Activated naive CD8-positive, alpha-beta T cell treated with anti-CD3 and anti-CD28 coated beads, Interleukin-2, amount 50 U/mL, for 24 hours (primary cell): Measurements from ENCODE around the gene WDR18.

Source experiments
- ATAC-seq: fragments of 150-1000 bp; cut with Tn5 transposase; one replicate; pipeline ENCODE4 v1.10.0; 2021
- DNase-seq: peaks from one replicate; pipeline ENCODE4 v3.0.0; 2021
- H3K27ac Mint-ChIP-seq: one replicate; pipeline ENCODE4 v1.8.0; 2021; ENCODE audit warnings: mild to moderate bottlenecking, mixed read lengths
- H3K27me3 Mint-ChIP-seq: one replicate; pipeline ENCODE4 v1.8.0; 2021; ENCODE audit warnings: mixed read lengths
- H3K36me3 Mint-ChIP-seq: one replicate; pipeline ENCODE4 v1.8.0; 2021; ENCODE audit warnings: low read depth, mixed read lengths
- H3K4me1 Mint-ChIP-seq: one replicate; pipeline ENCODE4 v1.8.0; 2021; ENCODE audit warnings: mixed read lengths
- H3K4me3 Mint-ChIP-seq: one replicate; pipeline ENCODE4 v1.8.0; 2021; ENCODE audit warnings: mild to moderate bottlenecking, moderate library complexity, mixed read lengths
- H3K9me3 Mint-ChIP-seq: one replicate; pipeline ENCODE4 v1.8.0; 2021; ENCODE audit warnings: mixed read lengths

Gene WDR18

GRCh38 chr19:944663-945241 lies 39.4 kb upstream of the WDR18 start:
- DNase-seq (no peak), ATAC-seq (no peak)
- peaks cover 12% of the 10 kb centered on the region for H3K4me1 Mint-ChIP-seq
- no peaks in the 10 kb centered on the region for H3K27me3 Mint-ChIP-seq
- no peak overlapping the region for H3K4me3 Mint-ChIP-seq
- no peak overlapping the region for H3K27ac Mint-ChIP-seq
- H3K9me3 Mint-ChIP-seq, result no peaks in the 10 kb centered on the region
- no peaks in the 10 kb centered on the region for H3K36me3 Mint-ChIP-seq

- Mint-ChIP-seq H3K4me3 (no peak overlapping the region), H3K36me3 (no peaks in the 10 kb centered on the region), H3K27me3 (no peaks in the 10 kb centered on the region), H3K9me3 (no peaks in the 10 kb centered on the region), H3K27ac (no peak overlapping the region), H3K4me1 (peaks cover 7% of the 10 kb centered on the region)
- ATAC-seq (no peak), DNase-seq (no peak)
These were observed 38.5 kb upstream of the WDR18 start for GRCh38 chr19:945401-946252.

GRCh38 chr19:947090-947706 lies 36.9 kb upstream of the WDR18 start:
- H3K9me3 Mint-ChIP-seq, result no peaks in the 10 kb centered on the region
- no peak overlapping the region for H3K4me3 Mint-ChIP-seq
- H3K4me1 Mint-ChIP-seq, result peaks cover 3% of the 10 kb centered on the region
- H3K36me3 Mint-ChIP-seq, result no peaks in the 10 kb centered on the region
- H3K27me3 Mint-ChIP-seq, result no peaks in the 10 kb centered on the region
- H3K27ac Mint-ChIP-seq, result no peak overlapping the region
- DNase-seq, result no peak
- ATAC-seq, result no peak

GRCh38 chr19:947707-948539 lies 36.2 kb upstream of the WDR18 start:
- H3K36me3 Mint-ChIP-seq, result no peaks in the 10 kb centered on the region
- H3K4me1 Mint-ChIP-seq, result peaks cover 6% of the 10 kb centered on the region
- ATAC-seq, result peak; percentile 51
- no peaks in the 10 kb centered on the region for H3K27me3 Mint-ChIP-seq
- H3K9me3 Mint-ChIP-seq, result no peaks in the 10 kb centered on the region
- peak; percentile 34 for DNase-seq
- H3K27ac Mint-ChIP-seq, result no peak overlapping the region
- H3K4me3 Mint-ChIP-seq, result no peak overlapping the region

GRCh38 chr19:948842-949496 lies 35.2 kb upstream of the WDR18 start:
- no peak overlapping the region for H3K4me3 Mint-ChIP-seq
- H3K36me3 Mint-ChIP-seq, result no peaks in the 10 kb centered on the region
- ATAC-seq (no peak), DNase-seq (no peak)
- peaks cover 14% of the 10 kb centered on the region for H3K4me1 Mint-ChIP-seq
- no peak overlapping the region for H3K27ac Mint-ChIP-seq
- H3K9me3 Mint-ChIP-seq, result no peaks in the 10 kb centered on the region
- H3K27me3 Mint-ChIP-seq, result no peaks in the 10 kb centered on the region

GRCh38 chr19:950352-951066 lies 33.6 kb upstream of the WDR18 start:
- no peak for ATAC-seq
- Mint-ChIP-seq H3K36me3 (no peaks in the 10 kb centered on the region), H3K27me3 (no peaks in the 10 kb centered on the region), H3K9me3 (no peaks in the 10 kb centered on the region), H3K4me3 (no peak overlapping the region), H3K4me1 (peaks cover 14% of the 10 kb centered on the region), H3K27ac (no peak overlapping the region)
- no peak for DNase-seq

GRCh38 chr19:952049-952679 lies 32.0 kb upstream of the WDR18 start:
- Mint-ChIP-seq H3K9me3 (no peaks in the 10 kb centered on the region), H3K36me3 (no peaks in the 10 kb centered on the region), H3K27ac (no peak overlapping the region), H3K27me3 (no peaks in the 10 kb centered on the region), H3K4me1 (peaks cover 14% of the 10 kb centered on the region), H3K4me3 (no peak overlapping the region)
- no peak for ATAC-seq
- no peak for DNase-seq

GRCh38 chr19:952680-953444 lies 31.3 kb upstream of the WDR18 start:
- Mint-ChIP-seq H3K27me3 (no peaks in the 10 kb centered on the region), H3K36me3 (no peaks in the 10 kb centered on the region), H3K4me1 (peaks cover 14% of the 10 kb centered on the region), H3K27ac (no peak overlapping the region), H3K4me3 (no peak overlapping the region), H3K9me3 (no peaks in the 10 kb centered on the region)
- no peak for ATAC-seq
- no peak for DNase-seq

- no peak overlapping the region for H3K27ac Mint-ChIP-seq
These were observed 30.5 kb upstream of the WDR18 start for GRCh38 chr19:953445-954271.

GRCh38 chr19:954272-954671 lies 29.9 kb upstream of the WDR18 start:
- Mint-ChIP-seq H3K9me3 (no peaks in the 10 kb centered on the region), H3K4me3 (no peak overlapping the region), H3K4me1 (peaks cover 17% of the 10 kb centered on the region), H3K27ac (no peak overlapping the region), H3K36me3 (no peaks in the 10 kb centered on the region), H3K27me3 (no peaks in the 10 kb centered on the region)
- no peak for DNase-seq
- no peak for ATAC-seq

More at GRCh38 chr19:953445-954271, 30.5 kb upstream of the WDR18 start:
- Mint-ChIP-seq H3K4me1 (peaks cover 14% of the 10 kb centered on the region), H3K4me3 (no peak overlapping the region), H3K36me3 (no peaks in the 10 kb centered on the region), H3K9me3 (no peaks in the 10 kb centered on the region), H3K27me3 (no peaks in the 10 kb centered on the region)
- ATAC-seq, result no peak
- DNase-seq, result no peak

GRCh38 chr19:954672-955494 lies 29.3 kb upstream of the WDR18 start:
- Mint-ChIP-seq H3K27me3 (no peaks in the 10 kb centered on the region), H3K4me1 (peaks cover 17% of the 10 kb centered on the region), H3K4me3 (no peak overlapping the region), H3K36me3 (no peaks in the 10 kb centered on the region), H3K27ac (no peak overlapping the region), H3K9me3 (no peaks in the 10 kb centered on the region)
- no peak for ATAC-seq
- DNase-seq, result no peak
